K562 (cell line): ENCODE data around the gene STAP1. TPM values are rescaled to one million over a fixed set of nuclear protein-coding genes. Genes with fewer than 3 reads are reported as not detected.

Experiments used
- ATAC-seq: fragments of 200-7000 bp; cut with Tn5 transposase; 3 replicates; pipeline ENCODE4 v1.9.1; 2020; ENCODE audit warnings: moderate library complexity
- BruUV-seq: library from RNA; stranded (reverse); fragments of 400-500 nt; replicated peaks from 2 replicates; lab custom pipeline; 2021; lab: Mats Ljungman, UMichigan
- CTCF ChIA-PET: fragments of 300-600 bp; formaldehyde crosslinking; extraction: SDS; loops from one replicate; lab custom pipeline; 2021; ENCODE audit warnings: low intra/inter-chr PET ratio; lab: Yijun Ruan, JAX
- POLR2A ChIA-PET: fragments of 300-600, 350-650 bp; sonication (Branson Sonifier 250); formaldehyde crosslinking; extraction: SDS; loops from one replicate; lab custom pipeline; 2021; ENCODE audit warnings: antibody characterized with exemption, inconsistent platforms; lab: Yijun Ruan, JAX
- DNase-seq, 4 experiments: peaks; one replicate each; pipeline versions ENCODE4 v3.0.0 to v3.0.0-alpha.2; 2011 to 2018; ENCODE audit warnings: low spot score in 3 of 4, mixed read lengths in 3 of 4; ENCODE audit errors: extremely low read depth in 1 of 4
- FAIRE-seq: peaks from 2 replicates; lab custom pipeline; 2011; peaks lifted over from hg19 to GRCh38; lab: Jason Lieb, UNC
- H2AFZ ChIP-seq: 2 replicates; pipeline ENCODE4 v1.6.0; 2011; ENCODE audit warnings: low read depth, low read length, control low read depth, inconsistent platforms
- H3K27ac ChIP-seq: fragments of 200-600 bp; 3 replicates; pipeline ENCODE4 v1.8.0; 2011; ENCODE audit warnings: low read depth, mild to moderate bottlenecking, control low read depth, inconsistent platforms, low read length, moderate library complexity, mixed read lengths; ENCODE audit errors: extremely low read depth
- H3K27me3 ChIP-seq, 2 experiments: fragments of 300-600 bp in 1 of 2; 2 replicates in 1 of 2; 3 replicates in 1 of 2; pipeline versions ENCODE4 v1.6.0 to v1.8.0; 2011; ENCODE audit warnings: inconsistent platforms in 2 of 2, low read length in 2 of 2, mild to moderate bottlenecking in 1 of 2, mixed read lengths in 1 of 2, moderate library complexity in 1 of 2; ENCODE audit not compliant: control insufficient read depth in 2 of 2, insufficient read depth in 2 of 2
- H3K36me3 ChIP-seq: fragments of 300-600 bp; 3 replicates; pipeline ENCODE4 v1.8.0; 2011; ENCODE audit warnings: mild to moderate bottlenecking, low read length, inconsistent platforms; ENCODE audit not compliant: control insufficient read depth, insufficient read depth
- H3K4me1 ChIP-seq, 2 experiments: fragments of 200-600 bp in 1 of 2; replicated peaks in 1 of 2; 2 replicates in 1 of 2; 3 replicates in 1 of 2; pipeline versions ENCODE4 v1.5.1 to v1.8.0; 2011; ENCODE audit warnings: inconsistent platforms in 2 of 2, low read length in 2 of 2, mild to moderate bottlenecking in 1 of 2, mixed read lengths in 1 of 2, moderate library complexity in 1 of 2; ENCODE audit not compliant: control insufficient read depth in 2 of 2, insufficient read depth in 2 of 2
- H3K4me2 ChIP-seq: 2 replicates; pipeline ENCODE4 v1.6.1; 2011; ENCODE audit warnings: low read length, control low read depth, inconsistent platforms, mixed read lengths; ENCODE audit not compliant: insufficient read depth
- H3K4me3 ChIP-seq: fragments of 200-600 bp; sonication (generic), shearing (Covaris generic); 2 replicates; pipeline ENCODE4 v1.5.1; 2016; ENCODE audit warnings: control low read depth, inconsistent platforms
- H3K79me2 ChIP-seq: fragments of 200-600 bp; 3 replicates; pipeline ENCODE4 v1.8.0; 2011; ENCODE audit warnings: low read length, inconsistent platforms; ENCODE audit not compliant: control insufficient read depth, insufficient read depth
- H3K9ac ChIP-seq, 2 experiments: 2 replicates each; pipeline versions ENCODE4 v1.6.0 to v1.6.1; 2011; ENCODE audit warnings: low read depth in 2 of 2, low read length in 2 of 2, control low read depth in 1 of 2, inconsistent platforms in 1 of 2, mild to moderate bottlenecking in 1 of 2, mixed read lengths in 1 of 2; ENCODE audit not compliant: insufficient read depth in 1 of 2
- H3K9me1 ChIP-seq: one replicate; pipeline ENCODE4 v1.6.0; 2011; ENCODE audit warnings: inconsistent platforms, mild to moderate bottlenecking, low read length, moderate library complexity; ENCODE audit not compliant: control insufficient read depth, insufficient read depth
- H3K9me3 ChIP-seq: replicated peaks from 2 replicates; pipeline ENCODE4 v1.5.1; 2011; ENCODE audit warnings: low read depth, low read length, inconsistent platforms; ENCODE audit not compliant: control insufficient read depth, insufficient read depth
- H4K20me1 ChIP-seq: replicated peaks from 2 replicates; pipeline ENCODE4 v1.6.1; 2011; ENCODE audit warnings: low read length, inconsistent platforms, mixed read lengths; ENCODE audit not compliant: control insufficient read depth, insufficient read depth
- HLTF ChIP-seq: fragments of 450-650 bp; IDR thresholded peaks from 2 replicates; pipeline ENCODE4 v1.6.1; 2016
- MAZ ChIP-seq, 2 experiments: fragments of 450-650 bp in 1 of 2; sonication (generic) in 1 of 2; formaldehyde crosslinking; IDR thresholded peaks in 1 of 2; conservative IDR thresholded peaks in 1 of 2; 2 replicates each; pipeline versions ENCODE4 v1.4.0 to v1.5.0; 2020; ENCODE audit warnings: mild to moderate bottlenecking in 1 of 2, missing genetic modification reagents in 1 of 2
- RFX1 ChIP-seq: fragments of 450-650 bp; IDR thresholded peaks from 2 replicates; pipeline ENCODE4 v1.6.1; 2016; ENCODE audit warnings: mild to moderate bottlenecking, moderate library complexity
- WGBS: fragments of 100-300 bp; shearing (Covaris generic); methylation state at CpG from one replicate; pipeline ENCODE4 v1.1.6; 2016; ENCODE audit warnings: low coverage, mixed read lengths; ENCODE audit not compliant: insufficient coverage; ENCODE audit errors: missing lambda C conversion rate; 5-methylcytosine and 5-hydroxymethylcytosine counted together
- in situ Hi-C: fragments of 300-500 bp; cut with MboI; formaldehyde crosslinking; loops from 4 replicates; pipeline ENCODE4 v1.15.0; 2018; ENCODE audit warnings: inconsistent platforms, mixed read lengths
- intact Hi-C: fragments of 100-400 bp; cut with micrococcal nuclease; formaldehyde crosslinking; loops from 2 replicates; pipeline ENCODE4 v1.14.2; 2022
- polyA plus RNA-seq, 8 experiments: library from polyadenylated mRNA; depleted of rRNA in 4 of 8; stranded (reverse) in 5 of 8; unstranded in 3 of 8; fragments of >200 nt; fragmentation: Nextera tagmentation in 2 of 8; fragmentation: Illumina TruSeq in 1 of 8; extraction: Ambion mirVana in 2 of 8; extraction: Trizol in 1 of 8; gene quantifications; 2 replicates each; pipeline versions ENCODE4 v1.2.1 to v1.2.3, GENCODE V29; 2011 to 2014; ENCODE audit warnings: inconsistent platforms in 1 of 8, missing spikeins in 1 of 8
- total RNA-seq, 7 experiments: library from RNA; depleted of rRNA in 6 of 7; stranded (reverse); fragments of >200 nt in 6 of 7; fragmentation: Illumina TruSeq in 2 of 7; extraction: Trizol in 2 of 7; gene quantifications; 2 replicates each; pipeline versions ENCODE4 v1.2.1 to v1.2.3, GENCODE V29; 2011 to 2021; ENCODE audit warnings: low replicate concordance in 1 of 7
- TF ChIP-seq, protein P1 (sequence below): fragments of 450-650 bp; IDR thresholded peaks from 2 replicates; pipeline ENCODE4 v1.6.1; 2016; ENCODE audit warnings: mild to moderate bottlenecking, moderate library complexity
- TF ChIP-seq, protein P2 (sequence below), 3 experiments: fragments of 200-800 bp in 1 of 3; sonication (Bioruptor generic) in 1 of 3; sonication (generic) in 1 of 3; formaldehyde crosslinking in 1 of 3; IDR thresholded peaks; 2 replicates each; pipeline versions ENCODE4 v1.6.1 to v1.8.0; 2016 to 2022; ENCODE audit warnings: mild to moderate bottlenecking in 2 of 3, missing compliant biosample characterization in 2 of 3, missing genetic modification characterization in 2 of 3, missing genetic modification reagents in 1 of 3

The STAP1 gene
- total and polyA plus RNA-seq, 9 of the 15 experiments (the other 6 are each of a cell fraction or from before 2014, with no cell fraction given): 0.50 to 5.6 (median 1.4) TPM

DNA sequence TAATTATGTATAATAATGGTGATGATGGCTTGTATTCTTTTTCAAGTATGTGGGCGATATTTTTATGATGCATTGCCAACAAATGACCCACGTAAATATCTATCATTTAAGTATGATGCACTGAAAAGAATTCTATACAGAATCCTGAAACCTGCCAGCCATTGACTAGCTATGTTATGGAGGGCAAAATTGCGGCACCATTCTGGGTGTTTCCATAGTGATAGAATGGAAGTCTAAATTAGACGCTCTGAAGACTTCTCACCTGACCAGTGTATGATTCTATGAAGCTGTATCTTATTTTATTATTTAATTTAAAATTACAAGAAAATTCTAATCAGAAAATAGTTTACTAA lies 12.5 kb upstream of the STAP1 start:
- ChIA-PET POLR2A (interaction anchor here (2.4 to 3.9 kb wide), 3 partner anchors 10 to 154 kb away, joined by 12 to 15 read pairs (median 15); partner anchors contain the start of gene UBA6), CTCF (no interaction called here)
- peak overlapping the region in 1 of 2 experiments; percentile 59; a peak in 2 of 4 replicates for H3K9ac ChIP-seq
- peaks cover 0 to 14% of the 10 kb centered on the region in 2 experiments; a peak in 2 of 5 replicates for H3K4me1 ChIP-seq
- no peak for FAIRE-seq
- no peaks in the 10 kb centered on the region for H4K20me1 ChIP-seq
- no peaks in the 10 kb centered on the region for H3K9me1 ChIP-seq
- H2AFZ ChIP-seq: peak overlapping the region; percentile 94
- TF ChIP-seq, protein P1, sequence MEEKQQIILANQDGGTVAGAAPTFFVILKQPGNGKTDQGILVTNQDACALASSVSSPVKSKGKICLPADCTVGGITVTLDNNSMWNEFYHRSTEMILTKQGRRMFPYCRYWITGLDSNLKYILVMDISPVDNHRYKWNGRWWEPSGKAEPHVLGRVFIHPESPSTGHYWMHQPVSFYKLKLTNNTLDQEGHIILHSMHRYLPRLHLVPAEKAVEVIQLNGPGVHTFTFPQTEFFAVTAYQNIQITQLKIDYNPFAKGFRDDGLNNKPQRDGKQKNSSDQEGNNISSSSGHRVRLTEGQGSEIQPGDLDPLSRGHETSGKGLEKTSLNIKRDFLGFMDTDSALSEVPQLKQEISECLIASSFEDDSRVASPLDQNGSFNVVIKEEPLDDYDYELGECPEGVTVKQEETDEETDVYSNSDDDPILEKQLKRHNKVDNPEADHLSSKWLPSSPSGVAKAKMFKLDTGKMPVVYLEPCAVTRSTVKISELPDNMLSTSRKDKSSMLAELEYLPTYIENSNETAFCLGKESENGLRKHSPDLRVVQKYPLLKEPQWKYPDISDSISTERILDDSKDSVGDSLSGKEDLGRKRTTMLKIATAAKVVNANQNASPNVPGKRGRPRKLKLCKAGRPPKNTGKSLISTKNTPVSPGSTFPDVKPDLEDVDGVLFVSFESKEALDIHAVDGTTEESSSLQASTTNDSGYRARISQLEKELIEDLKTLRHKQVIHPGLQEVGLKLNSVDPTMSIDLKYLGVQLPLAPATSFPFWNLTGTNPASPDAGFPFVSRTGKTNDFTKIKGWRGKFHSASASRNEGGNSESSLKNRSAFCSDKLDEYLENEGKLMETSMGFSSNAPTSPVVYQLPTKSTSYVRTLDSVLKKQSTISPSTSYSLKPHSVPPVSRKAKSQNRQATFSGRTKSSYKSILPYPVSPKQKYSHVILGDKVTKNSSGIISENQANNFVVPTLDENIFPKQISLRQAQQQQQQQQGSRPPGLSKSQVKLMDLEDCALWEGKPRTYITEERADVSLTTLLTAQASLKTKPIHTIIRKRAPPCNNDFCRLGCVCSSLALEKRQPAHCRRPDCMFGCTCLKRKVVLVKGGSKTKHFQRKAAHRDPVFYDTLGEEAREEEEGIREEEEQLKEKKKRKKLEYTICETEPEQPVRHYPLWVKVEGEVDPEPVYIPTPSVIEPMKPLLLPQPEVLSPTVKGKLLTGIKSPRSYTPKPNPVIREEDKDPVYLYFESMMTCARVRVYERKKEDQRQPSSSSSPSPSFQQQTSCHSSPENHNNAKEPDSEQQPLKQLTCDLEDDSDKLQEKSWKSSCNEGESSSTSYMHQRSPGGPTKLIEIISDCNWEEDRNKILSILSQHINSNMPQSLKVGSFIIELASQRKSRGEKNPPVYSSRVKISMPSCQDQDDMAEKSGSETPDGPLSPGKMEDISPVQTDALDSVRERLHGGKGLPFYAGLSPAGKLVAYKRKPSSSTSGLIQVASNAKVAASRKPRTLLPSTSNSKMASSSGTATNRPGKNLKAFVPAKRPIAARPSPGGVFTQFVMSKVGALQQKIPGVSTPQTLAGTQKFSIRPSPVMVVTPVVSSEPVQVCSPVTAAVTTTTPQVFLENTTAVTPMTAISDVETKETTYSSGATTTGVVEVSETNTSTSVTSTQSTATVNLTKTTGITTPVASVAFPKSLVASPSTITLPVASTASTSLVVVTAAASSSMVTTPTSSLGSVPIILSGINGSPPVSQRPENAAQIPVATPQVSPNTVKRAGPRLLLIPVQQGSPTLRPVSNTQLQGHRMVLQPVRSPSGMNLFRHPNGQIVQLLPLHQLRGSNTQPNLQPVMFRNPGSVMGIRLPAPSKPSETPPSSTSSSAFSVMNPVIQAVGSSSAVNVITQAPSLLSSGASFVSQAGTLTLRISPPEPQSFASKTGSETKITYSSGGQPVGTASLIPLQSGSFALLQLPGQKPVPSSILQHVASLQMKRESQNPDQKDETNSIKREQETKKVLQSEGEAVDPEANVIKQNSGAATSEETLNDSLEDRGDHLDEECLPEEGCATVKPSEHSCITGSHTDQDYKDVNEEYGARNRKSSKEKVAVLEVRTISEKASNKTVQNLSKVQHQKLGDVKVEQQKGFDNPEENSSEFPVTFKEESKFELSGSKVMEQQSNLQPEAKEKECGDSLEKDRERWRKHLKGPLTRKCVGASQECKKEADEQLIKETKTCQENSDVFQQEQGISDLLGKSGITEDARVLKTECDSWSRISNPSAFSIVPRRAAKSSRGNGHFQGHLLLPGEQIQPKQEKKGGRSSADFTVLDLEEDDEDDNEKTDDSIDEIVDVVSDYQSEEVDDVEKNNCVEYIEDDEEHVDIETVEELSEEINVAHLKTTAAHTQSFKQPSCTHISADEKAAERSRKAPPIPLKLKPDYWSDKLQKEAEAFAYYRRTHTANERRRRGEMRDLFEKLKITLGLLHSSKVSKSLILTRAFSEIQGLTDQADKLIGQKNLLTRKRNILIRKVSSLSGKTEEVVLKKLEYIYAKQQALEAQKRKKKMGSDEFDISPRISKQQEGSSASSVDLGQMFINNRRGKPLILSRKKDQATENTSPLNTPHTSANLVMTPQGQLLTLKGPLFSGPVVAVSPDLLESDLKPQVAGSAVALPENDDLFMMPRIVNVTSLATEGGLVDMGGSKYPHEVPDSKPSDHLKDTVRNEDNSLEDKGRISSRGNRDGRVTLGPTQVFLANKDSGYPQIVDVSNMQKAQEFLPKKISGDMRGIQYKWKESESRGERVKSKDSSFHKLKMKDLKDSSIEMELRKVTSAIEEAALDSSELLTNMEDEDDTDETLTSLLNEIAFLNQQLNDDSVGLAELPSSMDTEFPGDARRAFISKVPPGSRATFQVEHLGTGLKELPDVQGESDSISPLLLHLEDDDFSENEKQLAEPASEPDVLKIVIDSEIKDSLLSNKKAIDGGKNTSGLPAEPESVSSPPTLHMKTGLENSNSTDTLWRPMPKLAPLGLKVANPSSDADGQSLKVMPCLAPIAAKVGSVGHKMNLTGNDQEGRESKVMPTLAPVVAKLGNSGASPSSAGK: 0 out of 2 replicates have a peak, but pooled peaks have one; percentile 12
- peak; percentile 49 for TF ChIP-seq RFX1
- no peak for TF ChIP-seq MAZ (CRISPR knock-in tag; conservative IDR thresholded peaks at IDR 0.05 in 1 of 2, IDR thresholded peaks at IDR 0.05 in 1 of 2)
- TF ChIP-seq, protein P2, sequence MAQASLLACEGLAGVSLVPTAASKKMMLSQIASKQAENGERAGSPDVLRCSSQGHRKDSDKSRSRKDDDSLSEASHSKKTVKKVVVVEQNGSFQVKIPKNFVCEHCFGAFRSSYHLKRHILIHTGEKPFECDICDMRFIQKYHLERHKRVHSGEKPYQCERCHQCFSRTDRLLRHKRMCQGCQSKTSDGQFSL (CRISPR knock-in tag; IDR thresholded peaks at IDR 0.05): no peak
- TF ChIP-seq, protein P2 (tag; IDR thresholded peaks at IDR 0.05): no peak
- no peak for TF ChIP-seq HLTF
- intact Hi-C loops: loop anchor here (5.0 to 10.0 kb wide), 3 partner anchors 81 to 809 kb away; partner anchors contain the start of gene YTHDC1
- no peaks in the 10 kb centered on the region for H3K27me3 ChIP-seq
- ATAC-seq: no peak
- DNase-seq: no peak
- H3K4me3 ChIP-seq: peak overlapping the region; percentile 41
- peaks cover 28% of the 10 kb centered on the region for H3K36me3 ChIP-seq
- peaks cover 7% of the 10 kb centered on the region; the same call in 1 of the 2 replicates for H3K9me3 ChIP-seq
- 9% methylated on average over 4 of the region's 4 CpGs for WGBS
- BruUV-seq: TSS peak; percentile 96
- H3K27ac ChIP-seq: peak overlapping the region; percentile 68; the same call in 2 of the 3 replicates
- peak overlapping the region; percentile 66 for H3K4me2 ChIP-seq
- H3K79me2 ChIP-seq: peaks cover 44% of the 10 kb centered on the region
- in situ Hi-C loops: no loop called here
